Measurements from ENCODE around the gene KCNS1. TPM values are rescaled to one million over a fixed set of nuclear protein-coding genes. Genes with fewer than 3 reads are reported as not detected.

Gene KCNS1
- total RNA-seq, 2 experiments from 2014 or later: not detected

DNA sequence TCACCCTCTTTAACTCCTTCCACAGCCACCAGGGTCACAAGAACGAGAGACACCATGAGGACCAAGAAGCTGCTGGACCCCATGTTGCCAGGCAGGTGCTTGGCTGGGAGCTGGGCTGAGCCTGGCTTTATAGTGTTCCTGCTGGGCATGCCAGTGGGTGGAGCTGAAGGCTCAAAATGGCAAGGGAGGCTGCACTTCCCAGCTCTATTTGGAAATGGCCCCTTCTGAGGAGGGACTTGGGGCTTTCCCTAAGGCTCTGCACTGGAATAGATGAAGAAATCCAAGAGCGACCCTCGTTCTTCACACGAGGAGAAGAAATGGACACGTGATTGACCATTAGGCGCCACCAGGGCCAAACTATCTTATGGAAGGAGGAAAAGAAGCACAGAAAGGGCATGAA lies 23.4 kb upstream of the KCNS1 start, which contains the start of gene WFDC12:
Gene WFDC12 (minus strand): TSS at position 101 of the 400 bp plus-strand sequence. CDS start 18 bp downstream, at position 83.
- CTCF ChIA-PET (ENCODE audit: unreplicated experiment): no interaction called here
- H2AFZ ChIP-seq (ENCODE audit: low read length): no peak within 1 kb of the TSS
- no peaks in the 10 kb centered on the region for H3K9me3 ChIP-seq (ENCODE audit: low read length)
- no peaks in the 10 kb centered on the region for H4K20me1 ChIP-seq (ENCODE audit: insufficient read depth, low read length)
- H3K9me2 ChIP-seq (ENCODE audit: insufficient read depth, low read length): no peaks in the 10 kb centered on the region
- no peaks in the 10 kb centered on the region for H3K79me2 ChIP-seq (ENCODE audit: insufficient read depth, low read depth, low read length)
- no peak within 1 kb of the TSS for H3K4me2 ChIP-seq (ENCODE audit: low read length)
- no peak for DNase-seq (ENCODE audit: low spot score)
- no peak within 1 kb of the TSS for H3K27ac ChIP-seq (ENCODE audit: low read depth, low read length, poor library complexity, severe bottlenecking)
- POLR2A ChIA-PET: no interaction called here
- TF ChIP-seq EZH2phosphoT487 (IDR thresholded peaks at IDR 0.05; ENCODE audit: borderline replicate concordance, low read depth, low read length): no peak
- TF ChIP-seq, protein P1, sequence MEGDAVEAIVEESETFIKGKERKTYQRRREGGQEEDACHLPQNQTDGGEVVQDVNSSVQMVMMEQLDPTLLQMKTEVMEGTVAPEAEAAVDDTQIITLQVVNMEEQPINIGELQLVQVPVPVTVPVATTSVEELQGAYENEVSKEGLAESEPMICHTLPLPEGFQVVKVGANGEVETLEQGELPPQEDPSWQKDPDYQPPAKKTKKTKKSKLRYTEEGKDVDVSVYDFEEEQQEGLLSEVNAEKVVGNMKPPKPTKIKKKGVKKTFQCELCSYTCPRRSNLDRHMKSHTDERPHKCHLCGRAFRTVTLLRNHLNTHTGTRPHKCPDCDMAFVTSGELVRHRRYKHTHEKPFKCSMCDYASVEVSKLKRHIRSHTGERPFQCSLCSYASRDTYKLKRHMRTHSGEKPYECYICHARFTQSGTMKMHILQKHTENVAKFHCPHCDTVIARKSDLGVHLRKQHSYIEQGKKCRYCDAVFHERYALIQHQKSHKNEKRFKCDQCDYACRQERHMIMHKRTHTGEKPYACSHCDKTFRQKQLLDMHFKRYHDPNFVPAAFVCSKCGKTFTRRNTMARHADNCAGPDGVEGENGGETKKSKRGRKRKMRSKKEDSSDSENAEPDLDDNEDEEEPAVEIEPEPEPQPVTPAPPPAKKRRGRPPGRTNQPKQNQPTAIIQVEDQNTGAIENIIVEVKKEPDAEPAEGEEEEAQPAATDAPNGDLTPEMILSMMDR (conservative IDR thresholded peaks at IDR 0.05; ENCODE audit: low read length): no peak
- H3K36me3 ChIP-seq (ENCODE audit: insufficient read depth, low read length): no peaks in the 10 kb centered on the region
- no TSS peak for BruUV-seq (replicated peaks)
- intact Hi-C loops (cut with micrococcal nuclease; ENCODE audit: unreplicated experiment): no loop called here
- no peak within 1 kb of the TSS for H3K4me3 ChIP-seq (ENCODE audit: low read depth, low read length, poor library complexity, severe bottlenecking)
- H3K4me1 ChIP-seq (ENCODE audit: insufficient read depth, low read length, poor library complexity, severe bottlenecking): no peaks in the 10 kb centered on the region

DNA sequence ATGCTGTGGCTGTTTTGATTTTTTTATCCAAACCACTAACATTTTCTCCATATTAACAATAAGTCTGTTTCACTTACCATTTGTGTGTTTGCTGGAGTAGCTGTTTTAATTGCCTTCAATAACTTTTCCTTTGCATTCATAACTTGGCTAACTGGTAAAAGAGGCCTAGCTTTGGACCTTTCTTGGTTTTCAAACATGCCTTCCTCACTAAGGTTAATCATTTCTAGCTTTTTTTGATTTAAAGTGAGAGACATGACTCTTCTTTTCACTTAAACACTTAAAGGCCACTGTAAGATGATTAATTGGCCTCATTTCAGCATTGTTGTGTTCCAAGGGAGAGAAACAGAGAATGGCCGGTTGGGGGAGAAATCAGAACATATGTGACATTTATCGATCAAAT lies 20.5 kb upstream of the KCNS1 start:
- no peaks in the 10 kb centered on the region for H3K9me3 ChIP-seq (ENCODE audit: low read length)
- ChIA-PET CTCF (ENCODE audit: unreplicated experiment) (no interaction called here), POLR2A (no interaction called here)
- H4K20me1 ChIP-seq (ENCODE audit: insufficient read depth, low read length): no peaks in the 10 kb centered on the region
- no peaks in the 10 kb centered on the region for H3K36me3 ChIP-seq (ENCODE audit: insufficient read depth, low read length)
- DNase-seq (ENCODE audit: low spot score): no peak
- BruUV-seq (replicated peaks): no TSS peak
- H3K27ac ChIP-seq (ENCODE audit: low read depth, low read length, poor library complexity, severe bottlenecking): no peak overlapping the region
- H3K4me1 ChIP-seq (ENCODE audit: insufficient read depth, low read length, poor library complexity, severe bottlenecking): no peaks in the 10 kb centered on the region
- TF ChIP-seq, protein P1 (conservative IDR thresholded peaks at IDR 0.05; ENCODE audit: low read length): no peak
- no peak for TF ChIP-seq EZH2phosphoT487 (IDR thresholded peaks at IDR 0.05; ENCODE audit: borderline replicate concordance, low read depth, low read length)
- H2AFZ ChIP-seq (ENCODE audit: low read length): no peak overlapping the region
- H3K4me3 ChIP-seq (ENCODE audit: low read depth, low read length, poor library complexity, severe bottlenecking): no peak overlapping the region
- no peaks in the 10 kb centered on the region for H3K79me2 ChIP-seq (ENCODE audit: insufficient read depth, low read depth, low read length)
- no peak overlapping the region for H3K4me2 ChIP-seq (ENCODE audit: low read length)
- intact Hi-C loops (cut with micrococcal nuclease; ENCODE audit: unreplicated experiment): no loop called here
- H3K9me2 ChIP-seq (ENCODE audit: insufficient read depth, low read length): no peaks in the 10 kb centered on the region

DNA sequence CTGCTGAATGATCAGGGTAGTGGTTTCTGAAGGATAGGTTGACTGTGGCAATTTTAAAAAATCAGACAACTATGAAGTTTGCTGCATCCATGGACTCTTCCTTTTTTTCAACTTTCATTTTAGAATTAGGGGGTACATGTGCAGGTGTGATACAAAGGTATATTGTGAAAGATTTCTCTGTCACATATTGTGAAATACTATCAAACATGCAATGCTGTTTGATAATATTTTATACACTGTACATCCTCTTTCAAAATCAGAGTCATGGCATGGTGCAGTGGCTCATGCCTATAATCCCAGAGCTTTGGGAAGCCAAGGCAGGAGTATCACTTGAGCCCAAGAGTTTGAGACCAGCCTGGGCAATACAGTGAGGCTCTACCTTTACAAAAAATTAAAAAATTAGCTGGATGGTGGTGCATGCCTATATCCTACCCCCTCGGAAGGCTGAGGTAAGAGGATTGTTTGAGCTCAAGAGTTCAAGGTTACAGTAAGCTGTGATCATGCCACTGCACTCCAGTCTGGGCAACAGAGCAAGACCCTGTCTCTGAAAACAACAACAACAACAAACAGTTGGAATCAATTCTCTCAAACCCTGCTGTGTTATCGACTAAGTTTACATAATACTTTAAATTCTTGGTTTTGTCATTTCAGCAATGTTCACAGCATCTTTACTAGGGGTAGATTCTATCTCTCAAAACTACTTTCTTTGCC lies 18.8 kb upstream of the KCNS1 start:
- Histone ChIP-seq H3K4me2 (ENCODE audit: low read length) (no peak overlapping the region), H3K4me3 (ENCODE audit: low read depth, low read length, poor library complexity, severe bottlenecking) (no peak overlapping the region), H3K36me3 (ENCODE audit: insufficient read depth, low read length) (no peaks in the 10 kb centered on the region), H3K27ac (ENCODE audit: low read depth, low read length, poor library complexity, severe bottlenecking) (no peak overlapping the region), H4K20me1 (ENCODE audit: insufficient read depth, low read length) (no peaks in the 10 kb centered on the region), H2AFZ (ENCODE audit: low read length) (no peak overlapping the region), H3K9me2 (ENCODE audit: insufficient read depth, low read length) (no peaks in the 10 kb centered on the region), H3K4me1 (ENCODE audit: insufficient read depth, low read length, poor library complexity, severe bottlenecking) (no peaks in the 10 kb centered on the region), H3K9me3 (ENCODE audit: low read length) (no peaks in the 10 kb centered on the region), H3K79me2 (ENCODE audit: insufficient read depth, low read depth, low read length) (no peaks in the 10 kb centered on the region)
- BruUV-seq (replicated peaks): no TSS peak
- CTCF ChIA-PET (ENCODE audit: unreplicated experiment): no interaction called here
- POLR2A ChIA-PET: no interaction called here
- TF ChIP-seq, protein P1 (conservative IDR thresholded peaks at IDR 0.05; ENCODE audit: low read length): no peak
- TF ChIP-seq EZH2phosphoT487 (IDR thresholded peaks at IDR 0.05; ENCODE audit: borderline replicate concordance, low read depth, low read length): no peak
- intact Hi-C loops (cut with micrococcal nuclease; ENCODE audit: unreplicated experiment): no loop called here
- DNase-seq (ENCODE audit: low spot score): no peak
